Mucosa of descending colon (tissue), 3 donors: Measurements from ENCODE around the gene LGI4. TPM values are rescaled to one million over a fixed set of nuclear protein-coding genes. Genes with fewer than 3 reads are reported as not detected.

Experiments used
- ATAC-seq: fragments of 200-7000 bp; cut with Tn5 transposase; one replicate; pipeline ENCODE4 v1.9.1; 2020; ENCODE audit warnings: mild to moderate bottlenecking, moderate library complexity
- DNase-seq, 3 donors: peaks; one replicate each; pipeline ENCODE4 v3.0.0-alpha.2; 2020
- H3K36me3 ChIP-seq: fragments of 200-600 bp; one replicate; pipeline ENCODE4 v1.8.0; 2021; ENCODE audit warnings: low read depth, mild to moderate bottlenecking
- H3K4me1 ChIP-seq: fragments of 200-600 bp; one replicate; pipeline ENCODE4 v1.8.0; 2021; ENCODE audit warnings: low read depth, mild to moderate bottlenecking
- H3K4me3 ChIP-seq: fragments of 200-600 bp; one replicate; pipeline ENCODE4 v1.8.0; 2021; ENCODE audit warnings: mild to moderate bottlenecking
- H3K9me3 ChIP-seq: fragments of 200-600 bp; one replicate; pipeline ENCODE4 v1.8.0; 2021; ENCODE audit warnings: mild to moderate bottlenecking
- intact Hi-C, 2 donors: fragments of 100-400 bp; cut with DNase I in 1 of 2; cut with micrococcal nuclease in 1 of 2; formaldehyde crosslinking; loops; one replicate each; pipeline versions ENCODE4 v1.11.0 to v1.11.1; 2022; cut with DNase I, micrococcal nuclease
- total RNA-seq, 3 donors: library from RNA; stranded (reverse); fragmentation: NEBNext Ultra II Directional in 2 of 3; extraction: Animal tissue kit (Norgen Biotek cat#: 25700) in 2 of 3; gene quantifications; one replicate each; pipeline versions ENCODE4 v1.2.1 to v1.2.4, GENCODE V29; 2021 to 2023
- TF ChIP-seq, protein P1 (sequence below): fragments of 200-600 bp; IDR thresholded peaks from one replicate; pipeline ENCODE4 v1.8.0; 2022; ENCODE audit warnings: antibody characterized with exemption, mild to moderate bottlenecking
- donor health status: DM: no; HTN: no; CAD: no; lungs with moderate emphysema.
- donor health status: DM: no; HTN: no; CAD: no.
- donor health status: DM: no; HTN: yes; CAD: no.

The LGI4 gene
- total RNA-seq, 3 donors from 2014 or later, result 14.1 to 38.8 (median 31.1) TPM

GRCh38 chr19:35159606-35160005 is 24.7 kb upstream of the LGI4 start:
- Histone ChIP-seq H3K9me3 (peaks cover 7% of the 10 kb centered on the region), H3K36me3 (no peaks in the 10 kb centered on the region), H3K4me1 (no peaks in the 10 kb centered on the region), H3K4me3 (no peak overlapping the region)
- ATAC-seq (no peak), DNase-seq (no peak)
- intact Hi-C loops, result no loop called here
- TF ChIP-seq, protein P1, sequence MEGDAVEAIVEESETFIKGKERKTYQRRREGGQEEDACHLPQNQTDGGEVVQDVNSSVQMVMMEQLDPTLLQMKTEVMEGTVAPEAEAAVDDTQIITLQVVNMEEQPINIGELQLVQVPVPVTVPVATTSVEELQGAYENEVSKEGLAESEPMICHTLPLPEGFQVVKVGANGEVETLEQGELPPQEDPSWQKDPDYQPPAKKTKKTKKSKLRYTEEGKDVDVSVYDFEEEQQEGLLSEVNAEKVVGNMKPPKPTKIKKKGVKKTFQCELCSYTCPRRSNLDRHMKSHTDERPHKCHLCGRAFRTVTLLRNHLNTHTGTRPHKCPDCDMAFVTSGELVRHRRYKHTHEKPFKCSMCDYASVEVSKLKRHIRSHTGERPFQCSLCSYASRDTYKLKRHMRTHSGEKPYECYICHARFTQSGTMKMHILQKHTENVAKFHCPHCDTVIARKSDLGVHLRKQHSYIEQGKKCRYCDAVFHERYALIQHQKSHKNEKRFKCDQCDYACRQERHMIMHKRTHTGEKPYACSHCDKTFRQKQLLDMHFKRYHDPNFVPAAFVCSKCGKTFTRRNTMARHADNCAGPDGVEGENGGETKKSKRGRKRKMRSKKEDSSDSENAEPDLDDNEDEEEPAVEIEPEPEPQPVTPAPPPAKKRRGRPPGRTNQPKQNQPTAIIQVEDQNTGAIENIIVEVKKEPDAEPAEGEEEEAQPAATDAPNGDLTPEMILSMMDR, result no peak

DNA sequence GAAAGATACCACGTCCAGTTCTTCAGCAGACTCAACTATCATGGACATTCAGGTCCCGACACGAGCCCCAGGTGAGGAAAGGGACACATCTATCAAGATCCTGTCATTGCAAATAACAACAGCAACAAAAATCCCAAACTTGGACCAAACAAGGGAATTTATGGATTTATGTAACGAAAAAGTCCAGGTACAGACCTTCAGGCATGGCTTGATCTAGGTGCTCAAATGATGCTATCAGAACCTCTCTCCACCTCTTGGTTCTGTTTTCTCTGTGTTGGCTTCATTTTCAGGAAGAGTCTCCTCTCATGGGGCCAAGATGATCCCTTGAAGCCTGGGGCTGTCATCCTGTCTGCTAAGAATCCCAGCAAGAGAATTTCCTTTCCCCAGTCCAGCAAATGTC is 22.6 kb upstream of the LGI4 start:
- TF ChIP-seq, protein P1, result no peak
- Histone ChIP-seq H3K9me3 (no peaks in the 10 kb centered on the region), H3K4me3 (no peak overlapping the region), H3K4me1 (no peaks in the 10 kb centered on the region), H3K36me3 (no peaks in the 10 kb centered on the region)
- DNase-seq (no peak), ATAC-seq (no peak)
- intact Hi-C loops, result no loop called here

- no peaks in the 10 kb centered on the region for H3K9me3 ChIP-seq
- no peak for DNase-seq
- TF ChIP-seq, protein P1, result no peak
- intact Hi-C loops, result no loop called here
- H3K36me3 ChIP-seq, result no peaks in the 10 kb centered on the region
- ATAC-seq, result no peak
- no peak overlapping the region for H3K4me3 ChIP-seq
- no peaks in the 10 kb centered on the region for H3K4me1 ChIP-seq
Observed at GRCh38 chr19:35156673-35157014, 21.8 kb upstream of the LGI4 start.

DNA sequence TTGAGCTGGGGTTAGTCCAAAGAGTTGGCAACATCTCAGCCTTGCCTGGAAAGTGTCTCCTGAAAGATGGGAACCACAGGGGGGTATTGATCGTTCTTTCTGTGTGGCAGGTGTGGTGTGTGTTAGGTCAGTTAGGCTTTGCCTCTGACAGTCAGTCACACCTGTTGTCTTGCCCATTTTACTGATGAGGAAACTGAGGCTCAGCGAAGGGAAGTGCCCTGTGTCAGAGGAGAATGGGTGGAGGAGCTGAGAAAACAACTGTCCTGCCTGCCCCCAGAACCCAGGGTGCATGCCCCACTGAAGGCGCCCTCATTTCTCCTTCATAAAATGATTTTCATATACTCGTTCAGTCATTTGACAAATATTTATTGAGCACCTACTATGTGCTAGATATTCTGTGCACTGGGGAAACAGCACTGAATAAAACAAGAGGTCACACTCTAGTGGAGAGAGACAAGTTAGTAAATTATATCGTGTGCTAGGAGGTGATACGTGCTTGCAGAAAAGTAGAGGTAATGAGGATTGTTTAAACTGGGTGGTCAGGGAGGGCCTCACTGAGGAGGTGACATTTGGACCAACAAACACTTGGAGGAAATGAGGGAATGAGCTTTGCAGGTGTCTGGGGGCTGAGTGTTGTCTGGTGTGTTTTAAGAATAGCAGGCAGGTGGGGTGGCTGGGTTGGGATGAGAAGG is 21.3 kb upstream of the LGI4 start:
- no peak overlapping the region for H3K4me3 ChIP-seq
- no peaks in the 10 kb centered on the region for H3K9me3 ChIP-seq
- no peak for DNase-seq
- TF ChIP-seq, protein P1, result no peak
- intact Hi-C loops, result no loop called here
- no peak for ATAC-seq
- H3K36me3 ChIP-seq, result no peaks in the 10 kb centered on the region
- no peaks in the 10 kb centered on the region for H3K4me1 ChIP-seq

DNA sequence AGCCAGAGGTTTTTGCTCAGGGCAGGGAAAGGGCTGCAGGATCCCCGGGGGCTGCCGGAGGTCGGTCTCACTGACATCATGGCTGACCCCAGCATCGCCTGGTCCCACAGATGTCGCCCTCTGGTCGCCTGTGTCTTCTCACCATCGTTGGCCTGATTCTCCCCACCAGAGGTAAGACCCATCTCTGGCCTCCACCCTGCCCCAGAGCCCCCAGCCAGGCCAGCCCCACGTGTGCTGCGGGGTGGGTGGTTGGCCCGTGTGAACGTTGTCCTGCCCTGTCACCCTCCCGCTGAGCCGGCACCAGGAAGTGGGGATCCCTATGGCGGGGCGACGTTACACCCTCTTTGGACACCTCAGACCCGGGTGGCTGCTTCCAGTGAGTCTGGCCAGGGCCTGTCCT is 20.6 kb upstream of the LGI4 start:
- H3K9me3 ChIP-seq, result no peaks in the 10 kb centered on the region
- H3K4me1 ChIP-seq, result no peaks in the 10 kb centered on the region
- no peaks in the 10 kb centered on the region for H3K36me3 ChIP-seq
- TF ChIP-seq, protein P1, result no peak
- peak in 2 of 3 donors; percentile 32 to 67 for DNase-seq
- intact Hi-C loops, result no loop called here
- no peak overlapping the region for H3K4me3 ChIP-seq
- ATAC-seq, result peak; percentile 8
